Subcutaneous adipose tissue (tissue), 4 donors: Measurements from ENCODE around the gene HS3ST3A1. TPM values are rescaled to one million over a fixed set of nuclear protein-coding genes. Genes with fewer than 3 reads are reported as not detected.

Source experiments
- CTCF ChIP-seq: fragments of 450-650 bp; IDR thresholded peaks from one replicate; pipeline ENCODE4 v1.5.1; 2016; ENCODE audit warnings: low read depth, mild to moderate bottlenecking, control low read depth, antibody characterized with exemption, moderate library complexity
- small RNA-seq: library from RNA; depleted of rRNA; stranded (forward); fragments of <200 nt; gene quantifications from one replicate; pipeline ENCODE3, GENCODE V24; 2016
- total RNA-seq, 4 donors: library from RNA; depleted of rRNA; stranded (reverse); fragments of >200 nt; gene quantifications; one replicate each; pipeline ENCODE4 v1.1.0, GENCODE V29; 2016

HS3ST3A1 gene
- total RNA-seq, 4 donors from 2014 or later, result 0.19 to 3.6 (median 1.3) TPM; not detected in 1

GRCh38 chr17:13462146-13462545, 139.6 kb downstream of the HS3ST3A1 start:
- TF ChIP-seq CTCF, result no peak

- no peak for TF ChIP-seq CTCF
These were observed 141.3 kb downstream of the HS3ST3A1 start for GRCh38 chr17:13460261-13461000.

- TF ChIP-seq CTCF, result no peak
These were observed 143.9 kb downstream of the HS3ST3A1 start for GRCh38 chr17:13457783-13458182.

Small RNA genes lying within 50 kb of the gene (small RNA-seq; reads per million reads assigned to genes)
- not detected for gene MIR548H3
